Subcutaneous adipose tissue (tissue), 4 donors: ENCODE data around the gene FANK1. TPM values are rescaled to one million over a fixed set of nuclear protein-coding genes. Genes with fewer than 3 reads are reported as not detected.

Experiments used
- CTCF ChIP-seq: fragments of 450-650 bp; IDR thresholded peaks from one replicate; pipeline ENCODE4 v1.5.1; 2016; ENCODE audit warnings: low read depth, mild to moderate bottlenecking, control low read depth, antibody characterized with exemption, moderate library complexity
- total RNA-seq, 4 donors: library from RNA; depleted of rRNA; stranded (reverse); fragments of >200 nt; gene quantifications; one replicate each; pipeline ENCODE4 v1.1.0, GENCODE V29; 2016

The FANK1 gene
- total RNA-seq, 4 donors from 2014 or later = 0.44 to 4.6 (median 2.2) TPM

- no peak for TF ChIP-seq CTCF
Measured at GRCh38 chr10:125983656-125984055, 87.3 kb downstream of the FANK1 start.

DNA sequence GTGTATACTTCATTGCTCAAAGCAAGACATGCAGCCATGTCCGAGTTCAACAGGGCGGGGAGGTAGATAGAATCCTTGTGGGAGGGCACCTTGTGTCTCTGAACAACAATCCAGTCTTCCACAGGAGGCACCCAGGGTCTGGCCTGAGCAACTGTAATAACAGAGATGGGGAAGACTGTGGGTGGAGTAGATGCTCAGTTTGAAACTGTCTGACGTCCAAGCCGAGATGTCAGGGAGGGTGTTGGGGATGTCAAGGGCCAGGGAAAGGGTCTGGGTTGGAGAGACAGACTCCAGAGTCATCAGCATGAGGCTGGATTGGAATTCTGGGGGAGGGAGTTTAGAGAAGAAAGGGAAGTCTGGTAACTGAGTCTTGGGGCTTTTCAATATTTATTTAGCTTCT is 88.0 kb downstream of the FANK1 start:
- no peak for TF ChIP-seq CTCF

- no peak for TF ChIP-seq CTCF
Measured at GRCh38 chr10:125984865-125985495, 88.6 kb downstream of the FANK1 start.

DNA sequence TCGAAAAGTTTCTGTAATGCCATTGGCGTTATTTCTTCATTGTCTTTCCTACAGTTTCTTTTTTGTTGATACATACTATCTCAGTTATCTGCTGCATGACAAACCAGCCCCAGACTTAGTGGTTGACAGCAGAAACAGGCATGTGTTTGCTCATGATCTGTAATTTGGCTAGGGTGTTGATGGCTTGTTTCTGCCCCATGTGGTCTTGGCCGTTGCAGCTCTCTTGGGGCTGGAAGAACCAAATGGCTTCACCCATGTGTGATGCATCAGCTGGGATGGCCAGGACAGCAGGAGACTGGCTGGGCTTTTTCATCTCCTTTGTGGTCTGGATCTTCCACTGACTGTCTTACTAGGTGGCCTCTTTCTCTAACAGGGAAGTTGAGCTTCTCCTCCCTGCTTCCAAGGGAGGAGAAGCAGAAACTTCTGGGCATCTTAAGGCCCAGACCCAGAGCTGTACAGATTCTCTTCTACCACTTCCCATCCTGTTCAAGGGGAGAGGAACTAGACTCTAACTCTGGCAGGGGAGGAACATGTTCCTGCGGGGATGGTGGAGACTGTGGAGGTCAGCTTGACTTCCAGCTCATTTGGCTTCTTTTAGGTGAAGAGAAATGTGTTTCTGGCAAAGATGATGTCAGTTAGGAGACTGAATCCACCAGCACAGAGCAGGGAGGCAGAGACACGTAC is 89.3 kb downstream of the FANK1 start:
- no peak for TF ChIP-seq CTCF

DNA sequence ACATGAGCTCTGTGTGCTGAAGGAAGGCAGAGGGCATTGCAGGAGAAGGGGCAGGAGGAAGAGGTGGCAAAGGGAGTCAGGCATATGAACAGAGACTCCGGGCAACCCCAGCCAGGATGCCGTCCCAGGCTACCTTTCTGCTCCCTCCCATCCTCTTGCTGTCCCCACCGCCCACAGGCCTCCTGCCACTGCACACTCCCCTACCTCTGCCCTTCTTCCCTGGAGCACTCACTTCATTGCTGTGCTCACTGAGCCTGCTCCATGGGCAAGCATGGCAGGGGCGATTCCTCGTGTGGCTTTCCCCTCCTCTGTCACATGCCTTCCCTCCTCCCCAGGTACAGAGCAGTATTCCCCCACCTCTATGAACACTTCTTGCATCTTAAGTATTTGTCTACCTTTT is 93.4 kb downstream of the FANK1 start:
- no peak for TF ChIP-seq CTCF

DNA sequence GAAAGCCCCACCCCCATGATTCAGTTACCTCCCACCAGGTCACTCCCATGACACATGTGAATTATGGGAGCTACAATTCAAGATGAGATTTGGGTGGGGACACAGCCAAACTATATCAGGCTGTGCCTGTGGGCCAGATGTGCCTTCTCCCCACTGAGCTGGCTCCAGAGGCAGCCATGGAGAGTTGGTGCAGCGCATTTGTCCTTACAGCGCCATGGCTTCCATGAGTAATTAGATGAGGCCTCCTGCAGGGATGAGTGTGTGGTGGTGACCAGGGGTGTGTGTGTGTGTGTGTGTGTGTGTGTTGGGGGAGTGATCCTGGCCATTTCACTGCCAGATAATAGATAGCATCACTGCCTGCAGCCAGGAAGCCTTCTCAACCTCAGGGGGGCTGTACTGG is 94.6 kb downstream of the FANK1 start:
- no peak for TF ChIP-seq CTCF

GRCh38 chr10:125991392-125991791 is 95.0 kb downstream of the FANK1 start:
- no peak for TF ChIP-seq CTCF
